GM23338 (cell line): ENCODE data around the gene SHISA6. TPM values are rescaled to one million over a fixed set of nuclear protein-coding genes. Genes with fewer than 3 reads are reported as not detected.
A peak's percentile ranks its signal among the peaks of the same experiment; 100 is the strongest.

Experiments
- ATAC-seq: fragments of 200-7000 bp; cut with Tn5 transposase; 3 replicates; pipeline ENCODE4 v1.9.1; 2020
- DNase-seq: peaks from one replicate; pipeline ENCODE4 v3.0.0-alpha.2; 2015; ENCODE audit warnings: low spot score
- H2AFZ ChIP-seq: fragments of 200-600 bp; sonication (generic); 2 replicates; pipeline ENCODE4 v1.8.0; 2016; ENCODE audit warnings: antibody characterized with exemption, mild to moderate bottlenecking, moderate library complexity
- H3F3A ChIP-seq: fragments of 200-600 bp; sonication (generic); replicated peaks from 2 replicates; pipeline ENCODE4 v1.8.0; 2017; ENCODE audit warnings: antibody characterized with exemption, mixed run types, low read depth
- H3K27ac ChIP-seq: fragments of 200-600 bp; sonication (generic); 2 replicates; pipeline ENCODE4 v1.6.1; 2016; ENCODE audit warnings: low read depth
- H3K27me3 ChIP-seq: fragments of 200-600 bp; sonication (generic); 2 replicates; pipeline ENCODE4 v1.8.0; 2016; ENCODE audit warnings: mild to moderate bottlenecking, mixed run types, moderate library complexity; ENCODE audit not compliant: insufficient read depth
- H3K36me3 ChIP-seq: fragments of 200-600 bp; sonication (generic); 2 replicates; pipeline ENCODE4 v1.8.0; 2016; ENCODE audit warnings: mild to moderate bottlenecking; ENCODE audit not compliant: insufficient read depth
- H3K4me1 ChIP-seq: fragments of 200-600 bp; sonication (generic); 2 replicates; pipeline ENCODE4 v1.8.0; 2016; ENCODE audit warnings: mild to moderate bottlenecking, moderate library complexity; ENCODE audit not compliant: insufficient read depth
- H3K4me2 ChIP-seq: fragments of 200-600 bp; sonication (generic); 2 replicates; pipeline ENCODE4 v1.7.1; 2017; ENCODE audit warnings: mixed run types
- H3K4me3 ChIP-seq: fragments of 200-600 bp; sonication (generic); 2 replicates; pipeline ENCODE4 v1.6.1; 2016; ENCODE audit warnings: mixed run types
- H3K79me2 ChIP-seq: fragments of 200-600 bp; sonication (generic); replicated peaks from 2 replicates; pipeline ENCODE4 v1.8.0; 2017; ENCODE audit warnings: mild to moderate bottlenecking; ENCODE audit not compliant: insufficient read depth
- H3K9me2 ChIP-seq: fragments of 200-600 bp; sonication (generic); 2 replicates; pipeline ENCODE4 v1.8.0; 2017; ENCODE audit not compliant: insufficient read depth
- H4K20me1 ChIP-seq: fragments of 200-600 bp; sonication (generic); replicated peaks from 2 replicates; pipeline ENCODE4 v1.8.0; 2017; ENCODE audit warnings: mild to moderate bottlenecking; ENCODE audit not compliant: insufficient read depth
- H3K27ac Mint-ChIP-seq: 2 replicates; pipeline ENCODE4 v1.8.0; 2020; ENCODE audit warnings: inconsistent platforms, mild to moderate bottlenecking, moderate library complexity, mixed read lengths
- H3K27me3 Mint-ChIP-seq: 3 replicates; pipeline ENCODE4 v1.8.0; 2022; ENCODE audit warnings: low read depth, mild to moderate bottlenecking, moderate library complexity, mixed read lengths, inconsistent platforms; ENCODE audit not compliant: insufficient read depth, poor library complexity
- H3K36me3 Mint-ChIP-seq: 3 replicates; pipeline ENCODE4 v1.8.0; 2021; ENCODE audit warnings: low read depth, mild to moderate bottlenecking, inconsistent platforms, moderate library complexity, mixed read lengths
- H3K4me1 Mint-ChIP-seq: 3 replicates; pipeline ENCODE4 v1.8.0; 2020; ENCODE audit warnings: mild to moderate bottlenecking, inconsistent platforms, mixed read lengths
- H3K4me3 Mint-ChIP-seq: 3 replicates; pipeline ENCODE4 v1.8.0; 2021; ENCODE audit warnings: moderate library complexity, mild to moderate bottlenecking, inconsistent platforms, mixed read lengths
- H3K9me3 Mint-ChIP-seq: 3 replicates; pipeline ENCODE4 v1.8.0; 2020; ENCODE audit warnings: moderate library complexity, mild to moderate bottlenecking, inconsistent platforms, mixed read lengths
- JUNB ChIP-seq: IDR thresholded peaks from one replicate; pipeline ENCODE4 v1.6.1; 2016; ENCODE audit warnings: antibody characterized with exemption; ENCODE audit not compliant: unreplicated experiment
- NANOG ChIP-seq: IDR thresholded peaks from 2 replicates; pipeline ENCODE4 v1.6.1; 2016; ENCODE audit warnings: antibody characterized with exemption, borderline replicate concordance
- POLR2AphosphoS5 ChIP-seq: IDR thresholded peaks from 2 replicates; pipeline ENCODE4 v1.6.1; 2016; ENCODE audit warnings: antibody characterized with exemption, low read depth
- REST ChIP-seq: IDR thresholded peaks from one replicate; pipeline ENCODE4 v1.6.1; 2018; ENCODE audit warnings: antibody characterized with exemption; ENCODE audit not compliant: unreplicated experiment
- STAT1 ChIP-seq: IDR thresholded peaks from one replicate; pipeline ENCODE4 v1.6.1; 2016; ENCODE audit warnings: antibody characterized with exemption; ENCODE audit not compliant: unreplicated experiment
- ZNF114 ChIP-seq: fragments of 250-450 bp; sonication (Bioruptor Pico); IDR thresholded peaks from 2 replicates; pipeline ENCODE4 v1.5.0; 2020; ENCODE audit warnings: mild to moderate bottlenecking, moderate library complexity
- ZNF331 ChIP-seq: fragments of 250-450 bp; sonication (Bioruptor Pico); IDR thresholded peaks from 2 replicates; pipeline ENCODE4 v1.5.0; 2020; ENCODE audit warnings: low read depth, mild to moderate bottlenecking, moderate library complexity
- ZNF462 ChIP-seq: fragments of 250-450 bp; sonication (Bioruptor Pico); IDR thresholded peaks from 2 replicates; pipeline ENCODE4 v1.5.0; 2020; ENCODE audit warnings: mild to moderate bottlenecking, moderate library complexity
- polyA plus RNA-seq: library from polyadenylated mRNA; unstranded; fragments of >200 nt; fragmentation: Nextera tagmentation; extraction: Ambion mirVana; gene quantifications from 2 replicates; pipeline ENCODE4 v1.2.1, GENCODE V29; 2016
- total RNA-seq: library from RNA; depleted of rRNA; stranded (reverse); fragments of >200 nt; shearing (Covaris generic); gene quantifications from 2 replicates; pipeline ENCODE4 v1.2.3, GENCODE V29; 2014

SHISA6 gene
- total and polyA plus RNA-seq, 2 experiments from 2014 or later = 0.52 TPM; not detected in 1

GRCh38 chr17:11506635-11507034 lies 265.6 kb downstream of the SHISA6 start:
- peaks cover 44% of the 10 kb centered on the region for H3K36me3 Mint-ChIP-seq
- H3K4me1 Mint-ChIP-seq = no peaks in the 10 kb centered on the region
- Histone ChIP-seq H3K4me2 (no peak overlapping the region), H3K9me2 (no peaks in the 10 kb centered on the region), H4K20me1 (no peaks in the 10 kb centered on the region), H3K27me3 (no peaks in the 10 kb centered on the region), H3K79me2 (no peaks in the 10 kb centered on the region), H3K36me3 (no peaks in the 10 kb centered on the region), H3F3A (no peaks in the 10 kb centered on the region), H2AFZ (no peak overlapping the region), H3K27ac (no peak overlapping the region), H3K4me3 (no peak overlapping the region), H3K4me1 (no peaks in the 10 kb centered on the region)
- peaks cover 1% of the 10 kb centered on the region for H3K27me3 Mint-ChIP-seq
- peak; percentile 1 for DNase-seq
- no peak for TF ChIP-seq ZNF114 (CRISPR knock-in tag)
- TF ChIP-seq REST = peak; percentile 31
- no peak overlapping the region for H3K4me3 Mint-ChIP-seq
- H3K27ac Mint-ChIP-seq = no peak overlapping the region
- no peak for ATAC-seq
- peaks cover 97% of the 10 kb centered on the region for H3K9me3 Mint-ChIP-seq

GRCh38 chr17:11511696-11512095 lies 270.7 kb downstream of the SHISA6 start:
- Histone ChIP-seq H4K20me1 (no peaks in the 10 kb centered on the region), H3K27ac (no peak overlapping the region), H3K9me2 (no peaks in the 10 kb centered on the region), H3K27me3 (0 out of 2 replicates have a peak, but pooled peaks cover 3% of the 10 kb centered on the region), H3K4me3 (no peak overlapping the region), H3K4me1 (no peaks in the 10 kb centered on the region), H3K79me2 (no peaks in the 10 kb centered on the region), H3K4me2 (no peak overlapping the region), H3K36me3 (no peaks in the 10 kb centered on the region; the same call in 1 of the 2 replicates), H3F3A (no peaks in the 10 kb centered on the region), H2AFZ (no peak overlapping the region)
- H3K4me1 Mint-ChIP-seq = no peaks in the 10 kb centered on the region
- peaks cover 2% of the 10 kb centered on the region for H3K27me3 Mint-ChIP-seq
- no peak overlapping the region for H3K4me3 Mint-ChIP-seq
- peaks cover 59% of the 10 kb centered on the region for H3K9me3 Mint-ChIP-seq
- H3K36me3 Mint-ChIP-seq = peaks cover 42% of the 10 kb centered on the region; the same call in 2 of the 3 replicates
- ATAC-seq = no peak
- no peak overlapping the region for H3K27ac Mint-ChIP-seq
- no peak for TF ChIP-seq STAT1
- DNase-seq = no peak

GRCh38 chr17:11514565-11514964 lies 273.6 kb downstream of the SHISA6 start:
- Histone ChIP-seq H2AFZ (no peak overlapping the region), H3K4me1 (no peaks in the 10 kb centered on the region), H3K79me2 (no peaks in the 10 kb centered on the region), H3K4me3 (no peak overlapping the region), H3K27me3 (0 out of 2 replicates have a peak, but pooled peaks cover 3% of the 10 kb centered on the region), H3K36me3 (no peaks in the 10 kb centered on the region; the same call in 1 of the 2 replicates), H3K27ac (no peak overlapping the region), H3K4me2 (no peak overlapping the region), H3F3A (no peaks in the 10 kb centered on the region), H4K20me1 (no peaks in the 10 kb centered on the region), H3K9me2 (no peaks in the 10 kb centered on the region)
- DNase-seq = no peak
- Mint-ChIP-seq H3K36me3 (peaks cover 38% of the 10 kb centered on the region; the same call in 2 of the 3 replicates), H3K9me3 (peaks cover 31% of the 10 kb centered on the region), H3K4me3 (no peak overlapping the region), H3K4me1 (no peaks in the 10 kb centered on the region), H3K27me3 (peaks cover 4% of the 10 kb centered on the region), H3K27ac (no peak overlapping the region)
- no peak for ATAC-seq
- TF ChIP-seq JUNB (no peak), NANOG (no peak), ZNF331 (CRISPR knock-in tag) (no peak), ZNF462 (no peak), POLR2AphosphoS5 (no peak), ZNF114 (CRISPR knock-in tag) (no peak)
